PC-9 (cell line): ENCODE measurements around the gene AQP2. TPM values are rescaled to one million over a fixed set of nuclear protein-coding genes. Genes with fewer than 3 reads are reported as not detected.

Experiments used
- BruUV-seq: library from RNA; stranded (reverse); fragments of 400-500 nt; replicated peaks from 2 replicates; lab custom pipeline; 2021; lab: Mats Ljungman, UMichigan
- CTCF ChIA-PET: fragments of 300-600 bp; sonication (Branson Sonifier 250); formaldehyde crosslinking; loops from one replicate; lab custom pipeline; 2022; ENCODE audit warnings: antibody characterized with exemption; lab: Charles Lee
- POLR2A ChIA-PET: fragments of 300-600 bp; sonication (Branson Sonifier 250); formaldehyde crosslinking; loops from one replicate; lab custom pipeline; 2022; ENCODE audit warnings: antibody characterized with exemption; ENCODE audit not compliant: unreplicated experiment; lab: Charles Lee
- DNase-seq, 2 experiments: peaks; one replicate each; pipeline versions ENCODE4 v3.0.0 to v3.0.0-alpha.2; 2015 to 2022; ENCODE audit warnings: mixed read lengths in 1 of 2
- H2AFZ ChIP-seq: fragments of 200-600 bp; sonication (generic); 2 replicates; pipeline ENCODE4 v1.8.1; 2017; ENCODE audit warnings: antibody characterized with exemption
- H3F3A ChIP-seq: fragments of 200-600 bp; sonication (generic); 2 replicates; pipeline ENCODE4 v1.8.1; 2017; ENCODE audit warnings: antibody characterized with exemption, mild to moderate bottlenecking, low read depth; ENCODE audit not compliant: insufficient read depth
- H3K27ac ChIP-seq: fragments of 200-600 bp; sonication (generic); 2 replicates; pipeline ENCODE4 v1.6.1; 2016; ENCODE audit warnings: mixed run types
- H3K27me3 ChIP-seq: fragments of 200-600 bp; sonication (generic); 2 replicates; pipeline ENCODE4 v1.6.1; 2016; ENCODE audit warnings: low read depth, mixed run types; ENCODE audit not compliant: insufficient read depth
- H3K36me3 ChIP-seq: fragments of 200-600 bp; sonication (generic); 2 replicates; pipeline ENCODE4 v1.6.1; 2016; ENCODE audit warnings: low read depth, mixed run types
- H3K4me1 ChIP-seq: fragments of 200-600 bp; sonication (generic); replicated peaks from 2 replicates; pipeline ENCODE4 v1.6.1; 2016; ENCODE audit warnings: mixed run types; ENCODE audit not compliant: insufficient read depth
- H3K4me2 ChIP-seq: fragments of 200-600 bp; sonication (generic); 2 replicates; pipeline ENCODE4 v1.6.1; 2017; ENCODE audit warnings: mixed run types
- H3K4me3 ChIP-seq: fragments of 200-600 bp; sonication (generic); 2 replicates; pipeline ENCODE4 v1.6.1; 2016; ENCODE audit warnings: mixed run types
- H3K79me2 ChIP-seq: fragments of 200-600 bp; sonication (generic); 2 replicates; pipeline ENCODE4 v1.6.1; 2017; ENCODE audit warnings: low read depth, mixed run types
- H3K9me2 ChIP-seq: fragments of 200-600 bp; sonication (generic); 2 replicates; pipeline ENCODE4 v1.8.1; 2017; ENCODE audit warnings: mild to moderate bottlenecking; ENCODE audit not compliant: insufficient read depth
- H3K9me3 ChIP-seq: fragments of 200-600 bp; sonication (generic); 2 replicates; pipeline ENCODE4 v1.8.1; 2016; ENCODE audit warnings: low read depth; ENCODE audit not compliant: insufficient read depth
- H4K20me1 ChIP-seq: fragments of 200-600 bp; sonication (generic); 2 replicates; pipeline ENCODE4 v1.8.1; 2017; ENCODE audit not compliant: insufficient read depth
- EZH2 ChIP-seq: fragments of 200-600 bp; sonication (generic); IDR thresholded peaks from 2 replicates; pipeline ENCODE4 v1.8.0; 2017; ENCODE audit warnings: antibody characterized with exemption, low read depth
- intact Hi-C: fragments of 100-400 bp; cut with micrococcal nuclease; formaldehyde crosslinking; loops from one replicate; pipeline ENCODE4 v1.10.0; 2022; ENCODE audit not compliant: unreplicated experiment
- total RNA-seq: library from RNA; stranded (reverse); gene quantifications from 2 replicates; pipeline ENCODE4 v1.2.3, GENCODE V29; 2021
- TF ChIP-seq, protein P1 (sequence below): fragments of 200-600 bp; sonication (generic); conservative IDR thresholded peaks from 2 replicates; pipeline ENCODE4 v1.6.1; 2017; ENCODE audit warnings: mixed run types, antibody characterized with exemption, mild to moderate bottlenecking, moderate library complexity

AQP2 gene
- total RNA-seq, 1 experiment from 2014 or later, result not detected

DNA sequence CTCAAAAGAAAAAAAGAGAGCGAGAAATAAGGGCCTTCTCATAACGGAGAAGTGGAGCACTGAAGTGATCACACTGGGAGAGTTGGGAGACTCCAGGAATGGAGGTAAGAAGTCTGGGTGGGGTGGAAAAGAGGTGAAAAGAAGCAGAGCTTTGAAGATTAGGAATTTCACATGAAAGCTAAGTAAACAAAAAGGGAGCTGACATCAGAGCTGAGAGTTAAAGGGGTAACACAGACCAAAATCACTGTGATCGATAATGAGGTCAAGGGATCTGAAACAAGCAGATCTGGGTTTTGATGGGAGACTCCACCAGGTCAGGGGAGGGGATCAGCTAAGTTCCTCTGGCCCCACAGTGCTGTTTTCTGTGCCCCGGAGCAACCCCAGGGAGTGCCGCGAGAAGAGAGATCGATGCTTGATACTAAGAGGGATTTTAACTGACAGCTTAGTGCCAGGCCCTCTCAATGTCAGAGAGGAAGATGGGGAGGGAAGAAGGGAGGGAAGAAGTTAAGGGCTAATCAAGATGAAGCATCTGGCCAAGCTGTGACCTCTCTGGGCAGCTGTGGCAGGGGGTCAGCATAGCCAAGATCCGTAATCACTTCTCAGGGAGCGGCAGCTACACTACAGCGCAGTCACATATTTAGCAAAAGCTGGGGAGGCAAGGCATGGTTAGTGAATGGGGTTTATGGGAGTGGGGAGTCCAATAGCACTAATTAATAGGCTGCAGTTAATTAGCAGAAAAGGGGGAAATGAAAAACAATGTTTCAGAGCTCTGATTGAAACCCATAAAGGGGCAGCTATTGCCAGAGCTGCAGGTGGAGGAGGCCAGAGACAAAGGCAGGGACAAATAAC, 30.2 kb downstream of the AQP2 start:
- intact Hi-C loops, result no loop called here
- H3K9me3 ChIP-seq, result no peaks in the 10 kb centered on the region
- CTCF ChIA-PET, result no interaction called here

DNA sequence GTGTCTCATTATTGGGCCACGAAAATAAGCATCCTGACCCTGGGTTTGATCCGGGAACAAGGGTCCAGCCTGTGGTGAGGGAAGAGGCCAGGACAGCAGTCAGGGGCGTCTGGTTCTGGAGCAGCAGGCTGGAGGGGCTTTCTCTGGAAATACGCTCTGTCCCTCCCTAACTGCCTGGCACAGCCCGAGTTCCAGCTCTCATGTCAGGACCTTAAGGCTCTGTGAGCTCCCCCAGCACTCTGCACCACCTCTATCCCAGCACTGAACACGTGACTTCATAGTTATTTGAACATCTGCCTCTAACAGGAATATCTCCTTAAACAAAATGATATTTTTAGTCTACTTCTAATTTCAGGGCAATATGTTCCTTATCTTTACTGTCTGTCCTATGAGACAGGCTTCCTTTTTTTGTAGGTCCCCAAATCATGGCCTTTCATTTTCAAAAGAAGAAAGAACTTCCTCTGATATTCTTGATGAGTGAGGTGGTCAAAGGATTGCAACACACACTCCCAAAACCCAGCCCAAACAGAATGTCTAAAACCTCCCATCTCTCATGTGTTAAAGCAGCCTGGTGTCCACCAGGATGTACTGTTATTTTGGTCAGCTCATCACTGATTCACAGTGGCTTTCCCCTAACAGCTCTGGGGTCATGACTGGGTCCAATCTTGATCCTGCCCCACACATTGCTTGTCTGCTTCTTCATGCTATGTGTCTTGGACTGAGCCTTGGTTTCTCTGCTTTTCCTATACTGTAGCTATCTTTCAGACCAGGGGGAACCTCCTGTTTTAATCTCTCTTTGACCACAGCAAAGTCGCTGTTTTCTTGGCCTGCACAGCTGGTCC, 31.9 kb downstream of the AQP2 start:
- no TSS peak for BruUV-seq
- ChIA-PET POLR2A (interaction anchor here (0.6 kb wide), 1 partner anchor 430 kb away, joined by 7 read pairs; no protein-coding TSS in a partner anchor), CTCF (interaction anchor here (0.7 to 1.6 kb wide), 2 partner anchors 26 to 115 kb away, joined by 5 read pairs; no protein-coding TSS in a partner anchor)
- no peaks in the 10 kb centered on the region for H3K9me3 ChIP-seq
- H3K4me2 ChIP-seq, result no peak overlapping the region
- H3F3A ChIP-seq, result peaks cover 5% of the 10 kb centered on the region; the same call in 1 of the 2 replicates
- DNase-seq, result no peak
- H2AFZ ChIP-seq, result no peak overlapping the region
- H3K27me3 ChIP-seq, result no peaks in the 10 kb centered on the region
- no peak for TF ChIP-seq EZH2
- TF ChIP-seq, protein P1, sequence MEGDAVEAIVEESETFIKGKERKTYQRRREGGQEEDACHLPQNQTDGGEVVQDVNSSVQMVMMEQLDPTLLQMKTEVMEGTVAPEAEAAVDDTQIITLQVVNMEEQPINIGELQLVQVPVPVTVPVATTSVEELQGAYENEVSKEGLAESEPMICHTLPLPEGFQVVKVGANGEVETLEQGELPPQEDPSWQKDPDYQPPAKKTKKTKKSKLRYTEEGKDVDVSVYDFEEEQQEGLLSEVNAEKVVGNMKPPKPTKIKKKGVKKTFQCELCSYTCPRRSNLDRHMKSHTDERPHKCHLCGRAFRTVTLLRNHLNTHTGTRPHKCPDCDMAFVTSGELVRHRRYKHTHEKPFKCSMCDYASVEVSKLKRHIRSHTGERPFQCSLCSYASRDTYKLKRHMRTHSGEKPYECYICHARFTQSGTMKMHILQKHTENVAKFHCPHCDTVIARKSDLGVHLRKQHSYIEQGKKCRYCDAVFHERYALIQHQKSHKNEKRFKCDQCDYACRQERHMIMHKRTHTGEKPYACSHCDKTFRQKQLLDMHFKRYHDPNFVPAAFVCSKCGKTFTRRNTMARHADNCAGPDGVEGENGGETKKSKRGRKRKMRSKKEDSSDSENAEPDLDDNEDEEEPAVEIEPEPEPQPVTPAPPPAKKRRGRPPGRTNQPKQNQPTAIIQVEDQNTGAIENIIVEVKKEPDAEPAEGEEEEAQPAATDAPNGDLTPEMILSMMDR, result no peak
- H3K36me3 ChIP-seq, result no peaks in the 10 kb centered on the region
- H3K27ac ChIP-seq, result no peak overlapping the region
- intact Hi-C loops, result no loop called here
- no peaks in the 10 kb centered on the region for H3K4me1 ChIP-seq
- no peaks in the 10 kb centered on the region for H3K9me2 ChIP-seq
- no peak overlapping the region for H3K4me3 ChIP-seq
- no peaks in the 10 kb centered on the region for H3K79me2 ChIP-seq
- no peaks in the 10 kb centered on the region for H4K20me1 ChIP-seq

More for the DNA sequence above, 30.2 kb downstream of the AQP2 start:
- no peaks in the 10 kb centered on the region for H3K36me3 ChIP-seq
- peaks cover 9% of the 10 kb centered on the region; the same call in 1 of the 2 replicates for H3F3A ChIP-seq
- no peak for DNase-seq
- H4K20me1 ChIP-seq, result no peaks in the 10 kb centered on the region
- no peaks in the 10 kb centered on the region for H3K4me1 ChIP-seq
- H3K4me3 ChIP-seq, result no peak overlapping the region
- no peak overlapping the region for H3K4me2 ChIP-seq
- no peak overlapping the region for H3K27ac ChIP-seq
- POLR2A ChIA-PET, result interaction anchor here (0.7 kb wide), 1 partner anchor 18 kb away, joined by 6 read pairs; no protein-coding TSS in a partner anchor
- no TSS peak for BruUV-seq
- no peaks in the 10 kb centered on the region for H3K79me2 ChIP-seq
- H3K9me2 ChIP-seq, result no peaks in the 10 kb centered on the region
- no peak for TF ChIP-seq EZH2
- TF ChIP-seq, protein P1, result no peak
- H3K27me3 ChIP-seq, result no peaks in the 10 kb centered on the region
- H2AFZ ChIP-seq, result no peak overlapping the region

DNA sequence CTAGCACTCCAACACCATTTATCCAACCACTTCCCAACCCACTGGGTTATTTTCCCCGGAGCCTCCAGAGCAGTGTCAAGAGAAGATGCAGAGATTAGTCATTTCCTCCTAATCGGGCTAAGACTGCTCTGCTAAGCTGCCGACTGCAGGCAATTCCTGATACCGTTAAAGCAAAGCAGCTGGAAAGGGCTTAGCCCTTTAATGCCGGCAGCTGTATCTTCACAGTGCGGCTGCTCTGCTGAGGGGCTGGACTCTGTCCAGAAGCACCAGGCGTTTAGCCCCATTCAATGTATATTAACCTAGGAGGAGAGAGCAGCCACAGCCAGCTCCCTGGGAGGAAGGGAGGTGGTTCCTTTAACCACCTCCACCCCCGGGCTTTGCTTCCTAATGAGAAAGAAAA, 33.4 kb downstream of the AQP2 start:
- POLR2A ChIA-PET, result no interaction called here
- H3K79me2 ChIP-seq, result no peaks in the 10 kb centered on the region
- BruUV-seq, result no TSS peak
- peaks cover 5% of the 10 kb centered on the region; the same call in 1 of the 2 replicates for H3F3A ChIP-seq
- H3K36me3 ChIP-seq, result no peaks in the 10 kb centered on the region
- CTCF ChIA-PET, result no interaction called here
- H3K27me3 ChIP-seq, result no peaks in the 10 kb centered on the region
- H3K4me1 ChIP-seq, result no peaks in the 10 kb centered on the region
- no peak for DNase-seq
- no peaks in the 10 kb centered on the region for H3K9me2 ChIP-seq
- no peak overlapping the region for H3K4me3 ChIP-seq
- H3K9me3 ChIP-seq, result no peaks in the 10 kb centered on the region
- TF ChIP-seq, protein P1, result no peak
- TF ChIP-seq EZH2, result no peak
- no peak overlapping the region for H2AFZ ChIP-seq
- H4K20me1 ChIP-seq, result no peaks in the 10 kb centered on the region
- no peak overlapping the region for H3K27ac ChIP-seq
- intact Hi-C loops, result no loop called here
- no peak overlapping the region for H3K4me2 ChIP-seq
